Central memory CD8-positive, alpha-beta T cell (primary cell): Measurements from ENCODE around the gene PITRM1.
"Not testable (repeated sequence)": the region's sequence is repeated elsewhere in the genome, so short reads cannot be mapped to it uniquely, and the experiment has no call there.

ENCODE experiments used
- ATAC-seq: fragments of 150-1000 bp; cut with Tn5 transposase; replicated peaks from 2 replicates; pipeline ENCODE4 v1.10.0; 2022; ENCODE audit warnings: mild to moderate bottlenecking, moderate FRiP score, moderate number of reproducible peaks; ENCODE audit not compliant: poor library complexity, severe bottlenecking; ENCODE audit errors: extremely low read depth
- DNase-seq, 2 donors: peaks; one replicate each; pipeline ENCODE4 v3.0.0; 2021; ENCODE audit warnings: low spot score in 2 of 2
- H3K27ac Mint-ChIP-seq: one replicate; pipeline ENCODE4 v1.8.0; 2022; ENCODE audit warnings: low read depth, mild to moderate bottlenecking, moderate library complexity, mixed read lengths
- H3K27me3 Mint-ChIP-seq: one replicate; pipeline ENCODE4 v1.8.0; 2022; ENCODE audit warnings: mixed read lengths
- H3K36me3 Mint-ChIP-seq: one replicate; pipeline ENCODE4 v1.8.0; 2022; ENCODE audit warnings: mild to moderate bottlenecking, moderate library complexity, mixed read lengths; ENCODE audit not compliant: insufficient read depth
- H3K4me1 Mint-ChIP-seq: one replicate; pipeline ENCODE4 v1.8.0; 2022; ENCODE audit warnings: mixed read lengths
- H3K4me3 Mint-ChIP-seq: one replicate; pipeline ENCODE4 v1.8.0; 2022; ENCODE audit warnings: mild to moderate bottlenecking, moderate library complexity, mixed read lengths
- H3K9me3 Mint-ChIP-seq: one replicate; pipeline ENCODE4 v1.8.0; 2022; ENCODE audit warnings: mixed read lengths

The PITRM1 gene

DNA sequence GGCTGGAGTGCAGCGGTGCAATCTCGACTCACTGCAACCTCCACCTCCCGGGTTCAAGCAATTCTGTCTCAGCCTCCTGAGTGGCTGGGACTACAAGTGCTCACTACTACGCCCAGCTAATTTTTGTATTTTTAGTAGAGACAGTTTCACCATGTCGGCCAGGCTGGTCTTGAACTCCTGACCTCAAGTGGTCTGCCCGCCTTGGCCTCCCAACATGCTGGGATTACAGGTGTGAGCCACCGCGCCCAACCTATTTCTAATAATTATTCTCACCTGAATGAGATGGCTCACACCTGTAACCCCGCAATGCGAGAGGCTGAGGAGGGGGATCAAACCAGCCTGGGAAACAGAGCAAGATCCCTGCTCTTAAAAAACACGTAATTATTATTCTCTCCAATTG lies 1.1 kb downstream of the PITRM1 start:
- ATAC-seq, H3K9me3 Mint-ChIP-seq, DNase-seq, H3K27me3 Mint-ChIP-seq: not testable (repeated sequence)
- peaks cover 34% of the 10 kb centered on the region for H3K36me3 Mint-ChIP-seq
- peaks cover 12% of the 10 kb centered on the region for H3K4me1 Mint-ChIP-seq
- H3K27ac Mint-ChIP-seq: peak overlapping the region; percentile 39
- H3K4me3 Mint-ChIP-seq: peak overlapping the region; percentile 67

- Mint-ChIP-seq H3K36me3 (peaks cover 46% of the 10 kb centered on the region), H3K27me3 (no peaks in the 10 kb centered on the region), H3K4me3 (no peak overlapping the region), H3K9me3 (no peaks in the 10 kb centered on the region), H3K4me1 (peaks cover 12% of the 10 kb centered on the region), H3K27ac (no peak overlapping the region)
- DNase-seq (no peak), ATAC-seq (no peak)
Measured at GRCh38 chr10:3169673-3170072, 2.9 kb downstream of the PITRM1 start.

DNA sequence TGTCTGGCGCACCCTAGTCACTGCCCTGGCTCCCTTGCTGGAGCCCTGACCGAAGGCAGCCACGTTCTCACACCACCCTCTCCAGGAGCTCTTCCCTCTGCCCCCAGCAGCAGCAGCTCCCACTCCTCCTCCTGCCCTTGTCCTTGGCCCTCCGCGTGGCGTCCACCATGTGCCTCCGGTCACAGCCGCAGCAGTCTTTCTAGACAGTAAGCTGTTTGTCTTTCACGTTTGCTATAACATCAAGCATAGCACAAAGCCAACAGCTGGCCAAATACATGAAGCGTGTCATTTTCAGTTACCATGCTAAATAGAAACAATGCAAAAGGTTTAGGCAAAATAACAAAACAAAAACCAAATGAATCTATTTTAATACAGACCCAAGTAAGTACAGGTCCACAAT lies 3.3 kb downstream of the PITRM1 start:
- ATAC-seq: no peak
- Mint-ChIP-seq H3K27me3 (no peaks in the 10 kb centered on the region), H3K27ac (no peak overlapping the region), H3K9me3 (no peaks in the 10 kb centered on the region), H3K4me3 (no peak overlapping the region), H3K4me1 (peaks cover 12% of the 10 kb centered on the region), H3K36me3 (peaks cover 48% of the 10 kb centered on the region)
- DNase-seq: no peak

DNA sequence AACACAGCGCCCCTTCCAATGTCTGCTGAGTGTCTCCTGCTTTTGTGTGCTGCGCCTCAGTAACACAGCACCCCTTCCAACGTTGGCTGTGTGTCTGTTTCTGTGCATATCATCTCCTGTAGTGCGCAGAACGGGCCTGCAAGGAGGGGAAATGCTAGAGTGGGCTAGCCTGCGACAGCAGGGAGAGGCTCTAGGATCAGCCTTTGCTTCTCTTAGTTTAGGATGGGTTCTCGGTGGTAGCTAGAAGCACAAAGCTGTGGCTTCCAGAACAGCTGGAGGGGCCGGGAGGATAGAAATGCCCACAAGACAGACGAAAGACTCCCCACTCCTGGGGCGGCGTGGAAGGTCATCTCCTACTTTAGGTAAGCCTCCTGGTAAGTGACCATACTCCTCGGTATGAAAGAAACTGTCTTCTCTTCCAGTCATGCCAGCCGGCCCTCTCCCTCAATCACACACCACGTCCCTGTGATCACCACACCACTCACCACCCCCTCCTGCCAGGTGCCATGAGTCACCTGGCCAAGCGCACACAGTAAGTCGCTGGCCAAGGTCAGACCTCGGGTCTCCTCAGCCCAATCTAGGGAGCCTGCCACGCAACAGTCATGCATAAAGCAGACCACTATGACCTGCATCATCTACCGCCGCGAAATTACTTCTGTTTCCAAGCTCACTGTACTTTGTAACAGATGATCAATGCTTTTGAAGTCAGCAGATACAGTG lies 4.8 kb downstream of the PITRM1 start:
- H3K9me3 Mint-ChIP-seq: no peaks in the 10 kb centered on the region
- peaks cover 7% of the 10 kb centered on the region for H3K4me1 Mint-ChIP-seq
- DNase-seq (no peak), ATAC-seq (no peak)
- H3K27me3 Mint-ChIP-seq: no peaks in the 10 kb centered on the region
- H3K4me3 Mint-ChIP-seq: no peak overlapping the region
- peaks cover 50% of the 10 kb centered on the region for H3K36me3 Mint-ChIP-seq
- no peak overlapping the region for H3K27ac Mint-ChIP-seq

GRCh38 chr10:3166496-3167290 lies 5.9 kb downstream of the PITRM1 start:
- DNase-seq: no peak
- ATAC-seq: no peak
- Mint-ChIP-seq H3K4me1 (peaks cover 6% of the 10 kb centered on the region), H3K36me3 (peaks cover 55% of the 10 kb centered on the region), H3K9me3 (no peaks in the 10 kb centered on the region), H3K27me3 (no peaks in the 10 kb centered on the region), H3K27ac (no peak overlapping the region), H3K4me3 (no peak overlapping the region)

DNA sequence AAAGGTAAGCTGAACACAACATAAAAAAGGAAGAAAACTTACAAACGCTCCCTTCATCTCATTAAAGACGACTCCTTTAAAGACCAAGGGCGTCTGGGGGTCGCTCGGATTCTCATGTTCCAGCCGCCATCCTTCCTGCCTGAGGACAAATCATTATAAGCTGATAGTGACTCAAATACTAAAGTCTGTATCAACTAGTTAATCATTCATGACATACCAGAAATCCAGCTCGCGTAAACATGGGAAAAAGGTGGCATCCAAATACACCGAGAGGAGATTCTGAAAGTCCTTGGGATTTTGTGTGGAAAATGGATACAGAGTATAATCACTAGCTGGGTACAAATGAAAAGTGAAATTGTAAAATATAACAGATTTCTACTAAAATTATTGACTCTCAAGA lies 7.4 kb downstream of the PITRM1 start:
- peaks cover 67% of the 10 kb centered on the region for H3K36me3 Mint-ChIP-seq
- DNase-seq (no peak), ATAC-seq (no peak)
- no peak overlapping the region for H3K27ac Mint-ChIP-seq
- H3K27me3 Mint-ChIP-seq: no peaks in the 10 kb centered on the region
- H3K4me1 Mint-ChIP-seq: peaks cover 6% of the 10 kb centered on the region
- H3K9me3 Mint-ChIP-seq: no peaks in the 10 kb centered on the region
- no peak overlapping the region for H3K4me3 Mint-ChIP-seq

GRCh38 chr10:3163879-3164278 lies 8.7 kb downstream of the PITRM1 start:
- H3K9me3 Mint-ChIP-seq: no peaks in the 10 kb centered on the region
- H3K36me3 Mint-ChIP-seq: peaks cover 72% of the 10 kb centered on the region
- DNase-seq (no peak), ATAC-seq (no peak)
- H3K4me1 Mint-ChIP-seq: no peaks in the 10 kb centered on the region
- no peaks in the 10 kb centered on the region for H3K27me3 Mint-ChIP-seq
- H3K27ac Mint-ChIP-seq: no peak overlapping the region
- H3K4me3 Mint-ChIP-seq: no peak overlapping the region

- Mint-ChIP-seq H3K9me3 (no peaks in the 10 kb centered on the region), H3K27ac (no peak overlapping the region), H3K36me3 (peaks cover 73% of the 10 kb centered on the region), H3K4me3 (no peak overlapping the region), H3K27me3 (no peaks in the 10 kb centered on the region), H3K4me1 (no peaks in the 10 kb centered on the region)
- DNase-seq (no peak), ATAC-seq (no peak)
Measured at GRCh38 chr10:3162533-3162932, 10.0 kb downstream of the PITRM1 start.

GRCh38 chr10:3159152-3159551 lies 13.4 kb downstream of the PITRM1 start:
- no peak for DNase-seq
- no peak overlapping the region for H3K4me3 Mint-ChIP-seq
- H3K9me3 Mint-ChIP-seq: no peaks in the 10 kb centered on the region
- no peak overlapping the region for H3K27ac Mint-ChIP-seq
- H3K4me1 Mint-ChIP-seq: peaks cover 6% of the 10 kb centered on the region
- no peak for ATAC-seq
- peaks cover 72% of the 10 kb centered on the region for H3K36me3 Mint-ChIP-seq
- H3K27me3 Mint-ChIP-seq: no peaks in the 10 kb centered on the region

- DNase-seq (no peak), ATAC-seq (no peak)
- Mint-ChIP-seq H3K27ac (peak overlapping the region; percentile 65), H3K4me3 (no peak overlapping the region), H3K4me1 (peaks cover 6% of the 10 kb centered on the region), H3K9me3 (no peaks in the 10 kb centered on the region), H3K36me3 (peaks cover 57% of the 10 kb centered on the region), H3K27me3 (no peaks in the 10 kb centered on the region)
Measured at GRCh38 chr10:3154666-3155065, 17.9 kb downstream of the PITRM1 start.

DNA sequence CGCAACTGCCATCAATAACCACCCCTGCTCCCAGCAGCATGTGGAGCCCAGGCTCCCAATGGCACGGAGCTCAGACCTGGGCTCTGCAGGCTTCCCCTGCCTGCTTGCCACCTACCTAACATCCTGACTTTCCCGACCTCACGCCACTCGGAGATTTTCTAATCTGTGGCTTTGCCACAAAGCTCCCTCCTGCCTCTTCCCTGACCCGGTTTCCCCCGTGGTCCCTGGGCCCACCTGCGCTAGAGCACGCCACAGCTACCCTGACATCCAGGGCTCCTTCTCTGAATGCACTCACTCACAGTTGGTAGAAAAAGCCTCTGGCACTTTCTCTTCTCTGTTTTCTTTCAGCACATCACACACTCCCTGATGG lies 20.0 kb downstream of the PITRM1 start:
- Mint-ChIP-seq H3K36me3 (peaks cover 43% of the 10 kb centered on the region), H3K4me3 (no peak overlapping the region), H3K27me3 (no peaks in the 10 kb centered on the region), H3K27ac (no peak overlapping the region), H3K4me1 (peaks cover 6% of the 10 kb centered on the region), H3K9me3 (no peaks in the 10 kb centered on the region)
- no peak for ATAC-seq
- no peak for DNase-seq

DNA sequence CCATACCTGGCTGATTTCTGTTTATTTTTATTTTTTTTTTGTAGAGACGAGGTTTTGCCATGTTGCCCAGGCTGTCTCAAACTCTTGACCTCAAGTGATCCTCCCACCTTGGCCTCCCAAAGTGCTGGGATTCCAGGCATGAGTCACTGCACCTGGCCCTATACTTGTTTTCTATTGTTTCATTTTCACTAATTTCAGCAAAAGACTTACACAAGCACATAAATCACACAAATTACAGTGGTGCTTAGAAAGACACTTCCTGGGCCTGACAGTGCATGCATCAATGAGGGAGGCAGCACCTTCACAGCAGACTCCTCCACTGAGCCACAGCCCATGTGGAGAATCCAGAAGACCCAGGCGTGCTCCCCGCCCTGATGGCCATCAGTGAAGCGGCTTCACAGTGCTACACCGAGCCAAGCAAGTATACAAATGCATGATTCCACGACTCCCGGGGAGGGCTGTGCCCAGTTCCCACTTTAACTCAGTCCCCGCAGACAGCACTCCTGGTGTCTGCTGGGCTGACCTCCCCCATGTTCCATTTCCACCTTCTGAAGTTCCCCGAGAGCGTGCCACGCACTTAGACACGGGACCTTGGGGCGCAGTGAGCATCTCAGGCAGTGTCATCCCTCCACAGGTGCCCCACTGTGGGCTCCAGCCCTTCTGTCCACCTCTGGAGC lies 20.6 kb downstream of the PITRM1 start:
- no peak for ATAC-seq
- Mint-ChIP-seq H3K27ac (peak overlapping the region; percentile 29), H3K27me3 (no peaks in the 10 kb centered on the region), H3K9me3 (no peaks in the 10 kb centered on the region), H3K4me1 (peaks cover 6% of the 10 kb centered on the region), H3K36me3 (peaks cover 41% of the 10 kb centered on the region), H3K4me3 (no peak overlapping the region)
- no peak for DNase-seq

- H3K27ac Mint-ChIP-seq: no peak overlapping the region
- H3K4me3 Mint-ChIP-seq: no peak overlapping the region
- no peak for DNase-seq
- H3K4me1 Mint-ChIP-seq: peaks cover 6% of the 10 kb centered on the region
- peaks cover 39% of the 10 kb centered on the region for H3K36me3 Mint-ChIP-seq
- ATAC-seq: no peak
- H3K9me3 Mint-ChIP-seq: no peaks in the 10 kb centered on the region
- H3K27me3 Mint-ChIP-seq: no peaks in the 10 kb centered on the region
Measured at GRCh38 chr10:3150961-3151360, 21.6 kb downstream of the PITRM1 start.
